CD8-positive, alpha-beta memory T cell (primary cell): ENCODE data around the gene CACNA1C. TPM values are rescaled to one million over a fixed set of nuclear protein-coding genes. Genes with fewer than 3 reads are reported as not detected.

Experiments
- CTCF ChIA-PET: fragments of 350-600 bp; sonication (Branson Sonifier 250); formaldehyde crosslinking; loops from one replicate; lab custom pipeline; 2021; ENCODE audit warnings: antibody characterized with exemption; lab: Charles Lee
- POLR2A ChIA-PET: fragments of 350-600 bp; sonication (Branson Sonifier 250); formaldehyde crosslinking; loops from one replicate; lab custom pipeline; 2021; ENCODE audit warnings: antibody characterized with exemption; lab: Charles Lee
- DNase-seq, 5 donors: peaks; one replicate each; pipeline versions ENCODE4 v3.0.0 to v3.0.0-alpha.2; 2020 to 2022; ENCODE audit warnings: mixed read lengths in 1 of 5
- H3K27ac ChIP-seq: one replicate; pipeline ENCODE4 v1.7.0; 2013; ENCODE audit warnings: low read depth, mild to moderate bottlenecking, low read length, moderate library complexity
- H3K27me3 ChIP-seq: 2 replicates; pipeline ENCODE4 v1.7.0; 2013; ENCODE audit warnings: low read length, mild to moderate bottlenecking; ENCODE audit not compliant: insufficient read depth, poor library complexity, severe bottlenecking
- H3K36me3 ChIP-seq: 2 replicates; pipeline ENCODE4 v1.7.0; 2013; ENCODE audit warnings: mild to moderate bottlenecking, low read length, moderate library complexity; ENCODE audit not compliant: insufficient read depth
- H3K4me1 ChIP-seq: 2 replicates; pipeline ENCODE4 v1.7.0; 2013; ENCODE audit warnings: mild to moderate bottlenecking, low read length, moderate library complexity; ENCODE audit not compliant: insufficient read depth
- H3K4me3 ChIP-seq: 2 replicates; pipeline ENCODE4 v1.7.0; 2013; ENCODE audit warnings: mild to moderate bottlenecking, low read length
- H3K9me3 ChIP-seq: 2 replicates; pipeline ENCODE4 v1.7.0; 2013; ENCODE audit warnings: mild to moderate bottlenecking, low read length
- H3K27ac Mint-ChIP-seq, 8 donors: one replicate each; pipeline ENCODE4 v1.8.0; 2020 to 2021; ENCODE audit warnings: mixed read lengths in 8 of 8, mild to moderate bottlenecking in 6 of 8, inconsistent platforms in 3 of 8, moderate library complexity in 3 of 8
- H3K27me3 Mint-ChIP-seq, 2 donors: one replicate each; pipeline ENCODE4 v1.8.0; 2020 to 2021; ENCODE audit warnings: mixed read lengths in 2 of 2, mild to moderate bottlenecking in 1 of 2, moderate library complexity in 1 of 2
- H3K36me3 Mint-ChIP-seq, 3 donors: one replicate each; pipeline ENCODE4 v1.8.0; 2020 to 2021; ENCODE audit warnings: mixed read lengths in 3 of 3, inconsistent platforms in 1 of 3, mild to moderate bottlenecking in 1 of 3
- H3K4me1 Mint-ChIP-seq, 3 donors: one replicate each; pipeline ENCODE4 v1.8.0; 2020 to 2021; ENCODE audit warnings: mixed read lengths in 3 of 3, inconsistent platforms in 1 of 3, mild to moderate bottlenecking in 1 of 3
- H3K4me3 Mint-ChIP-seq, 7 donors: one replicate each; pipeline ENCODE4 v1.8.0; 2020 to 2021; ENCODE audit warnings: mixed read lengths in 7 of 7, mild to moderate bottlenecking in 6 of 7, moderate library complexity in 4 of 7, inconsistent platforms in 2 of 7
- H3K9me3 Mint-ChIP-seq, 5 donors: one replicate each; pipeline ENCODE4 v1.8.0; 2020 to 2022; ENCODE audit warnings: mixed read lengths in 5 of 5, mild to moderate bottlenecking in 3 of 5, moderate library complexity in 2 of 5, inconsistent platforms in 1 of 5
- polyA plus RNA-seq: library from polyadenylated mRNA; unstranded; fragments of 300-500 nt; fragmentation: Illumina TruSeq; gene quantifications from one replicate; pipeline ENCODE4 v1.2.3, GENCODE V29; 2021
- total RNA-seq, 2 experiments: library from RNA; stranded (reverse); gene quantifications; one replicate each; pipeline ENCODE4 v1.2.3, GENCODE V29; 2021

Gene CACNA1C
- total and polyA plus RNA-seq, 3 experiments from 2014 or later: 0.04 to 0.10 (median 0.04) TPM

DNA sequence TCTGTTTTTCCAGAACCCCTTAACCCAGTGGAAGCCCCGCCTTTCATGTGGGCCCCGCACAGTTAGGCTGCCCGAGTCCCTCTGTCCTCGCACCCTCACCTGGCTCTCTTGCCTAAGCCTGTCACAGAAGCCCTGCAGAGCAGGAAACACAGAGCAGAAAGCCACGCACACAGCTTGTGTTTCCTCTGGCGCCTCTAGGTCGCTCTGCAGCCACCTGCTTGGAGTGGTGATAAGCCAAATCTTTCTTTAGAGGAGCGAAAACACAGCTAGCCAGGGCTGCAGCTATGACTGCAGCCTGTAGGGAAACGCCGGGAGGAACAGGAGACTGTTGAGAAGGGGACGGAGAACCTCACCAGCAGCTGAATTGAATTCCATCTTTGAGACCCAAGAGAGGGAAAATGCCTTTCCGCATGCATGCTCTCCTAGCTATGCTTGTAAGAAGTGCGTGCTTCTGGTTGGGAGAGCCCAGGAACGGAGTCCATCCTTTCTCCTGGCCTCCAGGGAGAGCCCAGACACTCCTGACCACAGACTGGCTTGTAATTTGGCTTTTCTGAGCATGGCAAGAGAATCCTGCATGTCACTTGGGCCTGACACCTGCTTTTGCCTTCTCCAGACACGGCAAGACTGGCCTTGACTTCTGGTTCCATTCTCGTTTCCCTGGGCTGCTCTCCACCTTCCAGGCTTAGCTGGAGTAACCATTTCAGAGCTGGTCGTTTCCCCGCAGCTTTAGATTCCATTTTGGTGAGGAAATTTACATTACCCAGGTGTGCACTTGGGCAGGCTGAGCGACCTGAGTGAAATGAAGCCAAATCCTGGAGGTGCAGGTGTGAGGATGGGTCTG is 301.6 kb downstream of the CACNA1C start:
- no peak for DNase-seq
- H3K36me3 ChIP-seq: no peaks in the 10 kb centered on the region
- no peaks in the 10 kb centered on the region for H3K36me3 Mint-ChIP-seq
- ChIA-PET CTCF (no interaction called here), POLR2A (no interaction called here)
- no peak overlapping the region for H3K27ac ChIP-seq
- no peak overlapping the region for H3K27ac Mint-ChIP-seq
- H3K9me3 Mint-ChIP-seq: no peaks in the 10 kb centered on the region
- H3K27me3 Mint-ChIP-seq: peaks cover 13 to 43% of the 10 kb centered on the region in 2 donors
- H3K4me1 Mint-ChIP-seq: peaks cover 13 to 15% (median 13%) of the 10 kb centered on the region in 3 donors
- H3K27me3 ChIP-seq: no peaks in the 10 kb centered on the region
- no peaks in the 10 kb centered on the region for H3K9me3 ChIP-seq
- H3K4me3 ChIP-seq: no peak overlapping the region
- no peaks in the 10 kb centered on the region for H3K4me1 ChIP-seq
- no peak overlapping the region for H3K4me3 Mint-ChIP-seq

DNA sequence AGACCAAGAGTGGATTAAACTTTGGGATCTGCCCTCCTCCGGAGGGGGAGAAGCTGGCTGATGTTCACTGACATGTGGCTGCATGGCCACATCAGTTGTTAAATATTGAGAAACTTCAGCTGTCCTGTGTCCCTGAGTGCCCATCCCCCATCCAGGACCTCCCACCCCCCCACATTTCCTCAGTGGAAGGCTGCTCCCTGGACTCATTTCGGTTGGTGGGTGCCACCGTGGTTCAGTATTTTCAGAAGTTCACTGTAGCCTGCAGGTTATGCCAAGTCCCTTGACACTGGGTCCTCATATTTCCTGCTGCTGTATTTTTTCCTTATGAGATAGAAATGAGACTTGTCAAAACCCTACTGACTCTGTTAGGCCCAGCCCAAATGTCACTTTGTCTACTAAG is 302.4 kb downstream of the CACNA1C start:
- ChIA-PET CTCF (interaction anchor here (1.1 kb wide), 1 partner anchor 22 kb away, joined by 3 read pairs; no protein-coding TSS in a partner anchor), POLR2A (no interaction called here)
- H3K27ac Mint-ChIP-seq: peak overlapping the region in 1 of 8 donors; percentile 77
- peaks cover 13 to 16% (median 15%) of the 10 kb centered on the region in 3 donors for H3K4me1 Mint-ChIP-seq
- no peaks in the 10 kb centered on the region for H3K36me3 ChIP-seq
- H3K4me1 ChIP-seq: no peaks in the 10 kb centered on the region
- H3K27ac ChIP-seq: no peak overlapping the region
- H3K27me3 Mint-ChIP-seq: peaks cover 15 to 44% of the 10 kb centered on the region in 2 donors
- H3K4me3 ChIP-seq: no peak overlapping the region
- no peaks in the 10 kb centered on the region for H3K9me3 ChIP-seq
- no peak for DNase-seq
- H3K4me3 Mint-ChIP-seq: no peak overlapping the region
- no peaks in the 10 kb centered on the region for H3K27me3 ChIP-seq
- no peaks in the 10 kb centered on the region for H3K9me3 Mint-ChIP-seq
- H3K36me3 Mint-ChIP-seq: no peaks in the 10 kb centered on the region

DNA sequence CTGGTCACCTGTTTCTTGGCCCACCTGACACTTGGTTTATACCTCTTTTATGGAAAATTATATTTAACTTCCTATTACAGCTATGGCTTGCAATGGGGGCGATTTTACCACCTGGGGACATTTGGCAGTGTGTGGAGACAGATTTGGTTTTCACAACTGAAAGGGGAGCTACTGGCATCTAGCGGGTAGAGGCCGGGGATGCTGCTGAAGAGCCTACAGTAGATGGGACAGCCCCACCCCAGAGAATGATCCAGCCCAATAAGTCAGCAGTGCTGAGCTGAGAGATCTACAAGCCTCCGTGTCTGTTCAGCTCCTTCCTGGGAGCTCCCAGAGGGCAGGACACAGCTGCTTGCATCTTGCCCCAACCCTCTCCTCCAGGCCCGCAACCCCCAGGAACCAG is 302.8 kb downstream of the CACNA1C start:
- H3K4me3 ChIP-seq: no peak overlapping the region
- Mint-ChIP-seq H3K27ac (peak overlapping the region in 1 of 8 donors; percentile 77), H3K36me3 (no peaks in the 10 kb centered on the region), H3K9me3 (no peaks in the 10 kb centered on the region), H3K4me1 (peaks cover 13 to 16% (median 15%) of the 10 kb centered on the region in 3 donors), H3K4me3 (no peak overlapping the region), H3K27me3 (peaks cover 15 to 47% of the 10 kb centered on the region in 2 donors)
- no peak for DNase-seq
- no peaks in the 10 kb centered on the region for H3K36me3 ChIP-seq
- H3K9me3 ChIP-seq: no peaks in the 10 kb centered on the region
- no peaks in the 10 kb centered on the region for H3K4me1 ChIP-seq
- ChIA-PET CTCF (interaction anchor here (1.1 kb wide), 1 partner anchor 21 kb away, joined by 3 read pairs; no protein-coding TSS in a partner anchor), POLR2A (no interaction called here)
- H3K27ac ChIP-seq: no peak overlapping the region
- no peaks in the 10 kb centered on the region for H3K27me3 ChIP-seq

GRCh38 chr12:2356601-2357125 is 303.9 kb downstream of the CACNA1C start:
- no peaks in the 10 kb centered on the region for H3K9me3 ChIP-seq
- no peaks in the 10 kb centered on the region for H3K4me1 ChIP-seq
- no peaks in the 10 kb centered on the region for H3K27me3 ChIP-seq
- Mint-ChIP-seq H3K4me3 (no peak overlapping the region), H3K27me3 (peaks cover 18 to 49% of the 10 kb centered on the region in 2 donors), H3K9me3 (no peaks in the 10 kb centered on the region), H3K4me1 (peaks cover 13 to 16% (median 15%) of the 10 kb centered on the region in 3 donors), H3K27ac (no peak overlapping the region), H3K36me3 (no peaks in the 10 kb centered on the region)
- H3K4me3 ChIP-seq: no peak overlapping the region
- ChIA-PET CTCF (no interaction called here), POLR2A (no interaction called here)
- no peaks in the 10 kb centered on the region for H3K36me3 ChIP-seq
- DNase-seq: no peak
- no peak overlapping the region for H3K27ac ChIP-seq

DNA sequence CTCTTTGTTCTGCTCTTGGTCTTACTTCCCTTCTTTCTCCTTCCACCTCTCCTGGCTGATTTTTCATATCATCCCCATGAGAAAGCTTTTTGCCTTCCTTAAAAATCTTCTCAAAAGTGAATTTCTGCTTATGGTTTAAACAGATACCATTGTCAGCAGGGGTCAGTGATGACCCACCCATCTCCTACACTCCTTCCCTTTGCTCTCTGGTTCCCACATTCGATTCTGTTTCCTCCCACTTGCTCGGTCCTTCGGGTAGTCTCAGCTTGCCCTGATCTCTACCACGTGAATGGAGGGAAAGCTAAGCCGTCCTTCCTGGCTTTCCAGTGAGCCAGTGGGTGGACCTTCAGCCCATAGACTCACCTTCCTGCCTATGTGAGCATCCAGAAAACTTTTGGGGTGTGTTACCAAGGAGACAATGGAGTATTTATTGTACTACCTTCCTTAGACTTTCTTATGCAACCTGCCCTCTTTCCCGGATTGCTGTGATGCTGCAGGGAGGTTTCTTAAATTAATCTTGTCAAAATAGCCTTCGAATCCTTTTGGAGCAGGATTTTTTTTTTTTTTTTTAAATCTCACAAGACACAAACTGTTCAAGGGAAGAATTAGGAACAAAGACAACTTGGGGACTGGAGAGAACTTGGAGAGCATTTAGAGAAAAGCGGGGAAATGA is 306.3 kb downstream of the CACNA1C start:
- H3K9me3 Mint-ChIP-seq: no peaks in the 10 kb centered on the region
- no peak overlapping the region for H3K27ac Mint-ChIP-seq
- no peak for DNase-seq
- H3K36me3 Mint-ChIP-seq: no peaks in the 10 kb centered on the region
- peaks cover 22 to 25% (median 23%) of the 10 kb centered on the region in 3 donors for H3K4me1 Mint-ChIP-seq
- no peaks in the 10 kb centered on the region for H3K36me3 ChIP-seq
- no peaks in the 10 kb centered on the region for H3K9me3 ChIP-seq
- POLR2A ChIA-PET: no interaction called here
- H3K4me3 Mint-ChIP-seq: no peak overlapping the region
- CTCF ChIA-PET: no interaction called here
- H3K4me3 ChIP-seq: no peak overlapping the region
- H3K27me3 Mint-ChIP-seq: peaks cover 13 to 30% of the 10 kb centered on the region in 2 donors
- H3K4me1 ChIP-seq: no peaks in the 10 kb centered on the region
- no peaks in the 10 kb centered on the region for H3K27me3 ChIP-seq
- no peak overlapping the region for H3K27ac ChIP-seq

GRCh38 chr12:2359725-2360629 is 307.2 kb downstream of the CACNA1C start:
- Histone ChIP-seq H3K36me3 (no peaks in the 10 kb centered on the region), H3K9me3 (no peaks in the 10 kb centered on the region), H3K27ac (no peak overlapping the region), H3K4me1 (no peaks in the 10 kb centered on the region), H3K4me3 (no peak overlapping the region), H3K27me3 (no peaks in the 10 kb centered on the region)
- CTCF ChIA-PET: no interaction called here
- H3K36me3 Mint-ChIP-seq: no peaks in the 10 kb centered on the region
- peaks cover 14 to 26% of the 10 kb centered on the region in 2 donors for H3K27me3 Mint-ChIP-seq
- peaks cover 22 to 25% (median 23%) of the 10 kb centered on the region in 3 donors for H3K4me1 Mint-ChIP-seq
- no peak for DNase-seq
- H3K27ac Mint-ChIP-seq: peak overlapping the region in 1 of 8 donors; percentile 39
- no peaks in the 10 kb centered on the region for H3K9me3 Mint-ChIP-seq
- no peak overlapping the region for H3K4me3 Mint-ChIP-seq
- POLR2A ChIA-PET: no interaction called here

GRCh38 chr12:2360630-2361170 is 307.9 kb downstream of the CACNA1C start:
- DNase-seq: no peak
- no peaks in the 10 kb centered on the region for H3K9me3 ChIP-seq
- no peaks in the 10 kb centered on the region for H3K4me1 ChIP-seq
- no peaks in the 10 kb centered on the region for H3K27me3 ChIP-seq
- no peaks in the 10 kb centered on the region for H3K36me3 ChIP-seq
- CTCF ChIA-PET: no interaction called here
- no peak overlapping the region for H3K27ac ChIP-seq
- H3K9me3 Mint-ChIP-seq: no peaks in the 10 kb centered on the region
- H3K4me3 ChIP-seq: no peak overlapping the region
- H3K36me3 Mint-ChIP-seq: no peaks in the 10 kb centered on the region
- H3K4me1 Mint-ChIP-seq: peaks cover 22 to 25% (median 23%) of the 10 kb centered on the region in 3 donors
- H3K27me3 Mint-ChIP-seq: peaks cover 15 to 22% of the 10 kb centered on the region in 2 donors
- POLR2A ChIA-PET: no interaction called here
- H3K27ac Mint-ChIP-seq: no peak overlapping the region
- H3K4me3 Mint-ChIP-seq: no peak overlapping the region
